B cell (primary cell): ENCODE data around the gene ABCG2.

ENCODE experiments used
- CTCF ChIP-seq: fragments of 200-600 bp; IDR thresholded peaks from one replicate; pipeline ENCODE4 v1.8.0; 2022; ENCODE audit warnings: antibody characterized with exemption, mild to moderate bottlenecking
- EZH2 ChIP-seq: IDR thresholded peaks from 2 replicates; pipeline ENCODE4 v1.6.1; 2012; ENCODE audit warnings: borderline replicate concordance, low read depth, mild to moderate bottlenecking, moderate library complexity, low read length; ENCODE audit not compliant: insufficient read depth, poor library complexity, severe bottlenecking

- TF ChIP-seq CTCF: no peak
- TF ChIP-seq EZH2: no peak
Observed at GRCh38 chr4:88059766-88060165, 98.7 kb downstream of the ABCG2 start.
